ENCODE measurements around the gene EBI3. TPM values are rescaled to one million over a fixed set of nuclear protein-coding genes. Genes with fewer than 3 reads are reported as not detected.
"Not testable (repeated sequence)": the region's sequence is repeated elsewhere in the genome, so short reads cannot be mapped to it uniquely, and the experiment has no call there.

Gene EBI3
- polyA plus RNA-seq, 5 donors, result 0.40 to 1.3 (median 0.87) TPM

DNA sequence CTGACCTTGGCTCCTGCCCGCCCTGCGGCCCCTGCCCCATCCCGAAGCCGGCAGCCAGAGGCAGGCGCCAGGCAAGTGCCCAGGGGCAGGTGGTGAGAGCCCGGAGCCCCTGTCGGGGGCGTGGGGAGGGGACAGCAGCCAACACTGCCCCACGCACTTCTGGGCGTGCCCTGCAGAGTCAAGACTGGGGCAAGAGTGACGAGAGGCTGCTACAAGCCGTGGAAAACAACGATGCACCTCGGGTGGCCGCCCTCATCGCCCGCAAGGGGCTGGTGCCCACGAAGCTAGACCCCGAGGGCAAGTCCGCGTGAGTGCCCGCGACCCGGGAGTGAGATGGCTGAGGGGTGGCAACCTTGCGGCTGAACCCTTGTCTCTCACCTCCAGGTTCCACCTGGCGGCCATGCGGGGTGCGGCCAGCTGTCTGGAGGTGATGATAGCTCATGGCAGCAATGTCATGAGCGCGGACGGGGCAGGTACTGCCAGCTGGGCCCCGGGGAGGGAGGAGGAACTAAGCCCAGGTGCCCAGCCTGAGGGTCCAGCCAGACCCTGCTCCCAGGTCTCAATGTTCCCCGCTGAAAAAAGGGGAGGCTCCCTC, 29.5 kb upstream of the EBI3 start:
- no peak for DNase-seq

DNA sequence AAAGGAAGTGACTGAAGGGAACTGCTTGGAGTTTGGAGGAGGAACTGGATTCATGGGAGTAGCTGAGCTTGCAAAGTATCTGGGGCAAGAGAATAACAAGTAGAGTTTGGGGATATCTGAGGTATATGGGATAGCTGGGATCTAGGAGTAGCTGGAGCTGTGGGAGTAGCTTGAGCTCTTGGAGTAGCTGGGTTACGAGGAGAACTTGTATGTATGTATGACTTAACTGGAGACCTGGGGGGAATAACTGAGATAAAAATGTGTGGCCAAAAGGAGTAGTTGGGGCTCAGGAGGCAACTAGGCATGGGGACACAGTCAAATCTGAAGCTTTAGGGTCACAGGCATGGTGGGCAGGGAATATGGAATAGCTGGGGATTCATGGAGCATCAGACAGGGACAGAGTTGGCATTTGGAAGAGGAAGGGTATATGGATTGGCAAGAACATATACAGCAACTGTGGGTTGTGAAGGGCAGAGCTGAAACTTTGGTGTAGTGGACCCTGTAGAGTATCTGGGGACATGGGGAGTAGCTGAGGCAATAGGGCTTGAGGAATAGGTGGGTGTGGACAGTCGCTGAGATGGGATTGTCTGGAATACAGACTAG, 28.3 kb upstream of the EBI3 start:
- no peak for DNase-seq

DNA sequence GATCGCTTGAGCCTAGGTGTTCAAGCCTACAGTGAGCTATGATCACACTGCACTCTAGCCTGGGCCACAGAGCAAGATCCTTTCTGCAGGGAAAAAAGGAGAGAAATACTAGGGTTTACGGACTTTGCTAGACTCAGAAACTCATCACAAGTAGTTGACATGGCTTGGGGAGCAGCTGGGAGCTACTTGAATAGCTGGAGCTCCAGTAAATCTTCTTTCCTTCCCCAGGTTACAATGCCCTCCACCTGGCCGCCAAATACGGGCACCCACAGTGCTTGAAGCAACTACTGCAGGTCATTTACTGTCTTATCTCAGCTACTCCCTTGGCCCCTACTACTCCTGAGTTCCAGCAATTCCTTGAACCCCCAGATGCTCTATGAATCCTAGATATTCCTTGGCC, 27.5 kb upstream of the EBI3 start:
- DNase-seq, result no peak

DNA sequence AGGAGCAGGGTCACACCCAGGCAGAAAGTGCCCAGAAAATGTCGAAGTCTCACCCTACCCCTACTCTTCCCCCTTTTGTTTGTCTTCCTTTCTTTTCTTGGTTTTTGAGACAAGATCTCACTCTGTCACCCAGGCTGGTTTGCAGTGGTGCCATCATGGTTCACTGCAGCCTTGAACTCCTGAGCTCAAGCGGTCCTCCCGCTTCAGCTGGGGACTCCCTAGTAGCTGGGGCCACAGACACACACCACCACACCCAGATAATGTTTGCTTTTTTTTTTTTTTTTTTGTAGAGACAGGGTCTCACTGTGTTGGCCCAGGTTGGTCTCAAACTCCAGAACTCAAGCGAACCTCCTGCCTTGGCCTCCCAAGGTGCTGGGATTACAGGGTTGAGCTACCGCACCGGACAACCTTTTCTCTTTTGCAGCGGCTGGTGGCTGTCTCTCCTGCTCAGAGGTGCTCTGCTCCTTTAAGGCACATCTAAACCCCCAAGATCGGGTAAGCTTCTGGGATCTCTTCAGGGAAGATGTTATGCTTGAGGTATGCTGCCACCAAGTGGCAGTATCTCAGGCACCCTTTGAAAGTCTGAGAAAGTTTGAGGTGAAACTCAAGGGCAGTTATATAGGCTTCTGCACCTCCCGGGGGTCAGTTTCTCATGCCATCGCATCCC, 22.4 kb upstream of the EBI3 start:
- DNase-seq, result no peak

DNA sequence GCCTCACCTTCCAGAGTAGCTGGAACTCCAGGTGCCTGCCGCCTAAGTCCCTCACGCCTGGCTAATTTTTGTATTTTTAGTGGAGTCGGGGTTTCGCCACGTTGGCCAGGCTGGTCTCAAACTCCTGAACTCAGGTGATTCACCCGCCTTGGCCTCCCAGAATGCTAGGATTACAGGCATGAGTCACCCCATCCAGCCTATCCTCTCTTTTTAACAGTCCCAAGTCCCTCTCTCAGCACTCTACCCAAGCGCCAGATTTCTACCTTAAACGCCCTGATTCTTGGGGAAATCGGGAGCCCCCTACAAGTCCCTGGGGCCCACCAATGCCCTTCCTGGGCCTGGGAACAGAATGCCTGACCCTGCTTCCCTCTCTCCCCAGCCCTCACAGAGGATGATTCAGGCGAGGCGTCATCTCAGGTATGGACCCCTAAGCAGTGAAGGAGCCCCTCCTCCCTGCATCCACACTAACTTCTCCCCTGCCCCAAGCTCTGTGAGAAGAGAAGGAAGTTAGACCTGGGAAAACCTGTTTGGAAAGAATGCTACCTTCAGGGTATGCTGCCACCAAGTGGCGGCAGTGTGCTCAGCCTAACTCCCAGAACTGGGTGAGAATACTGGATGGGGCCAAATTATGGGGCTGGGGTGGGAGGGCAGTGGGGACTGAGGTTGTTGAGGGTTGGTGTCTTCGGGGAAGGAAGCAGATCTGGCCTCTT, 20.8 kb upstream of the EBI3 start:
- no peak for DNase-seq

DNA sequence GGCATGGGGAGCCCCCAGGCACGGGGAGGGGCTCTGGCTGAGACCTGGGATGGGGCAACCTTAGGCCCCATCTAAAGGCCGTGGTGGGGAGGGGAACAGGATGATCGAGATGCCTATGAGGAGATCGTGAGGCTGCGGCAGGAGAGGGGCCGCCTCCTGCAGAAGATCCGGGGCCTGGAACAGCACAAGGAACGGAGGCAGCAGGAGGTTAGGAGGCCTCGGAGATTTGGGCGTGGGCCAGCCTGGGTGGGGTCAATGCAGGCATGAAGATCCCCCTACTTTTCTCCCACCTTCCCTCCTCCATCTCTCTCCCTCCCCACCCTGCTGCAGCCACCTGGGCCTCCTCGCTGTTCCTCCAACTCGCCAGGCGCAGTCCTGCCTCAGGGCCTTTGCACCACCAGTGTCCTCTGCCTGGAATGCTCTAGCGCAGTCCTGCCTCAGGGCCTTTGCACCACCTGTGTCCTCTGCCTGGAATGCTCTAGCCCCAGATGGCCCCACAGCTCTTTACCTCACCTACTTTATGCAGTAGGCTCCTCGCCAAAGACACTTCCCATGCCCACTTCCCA, 19.1 kb upstream of the EBI3 start:
- no peak for DNase-seq

DNA sequence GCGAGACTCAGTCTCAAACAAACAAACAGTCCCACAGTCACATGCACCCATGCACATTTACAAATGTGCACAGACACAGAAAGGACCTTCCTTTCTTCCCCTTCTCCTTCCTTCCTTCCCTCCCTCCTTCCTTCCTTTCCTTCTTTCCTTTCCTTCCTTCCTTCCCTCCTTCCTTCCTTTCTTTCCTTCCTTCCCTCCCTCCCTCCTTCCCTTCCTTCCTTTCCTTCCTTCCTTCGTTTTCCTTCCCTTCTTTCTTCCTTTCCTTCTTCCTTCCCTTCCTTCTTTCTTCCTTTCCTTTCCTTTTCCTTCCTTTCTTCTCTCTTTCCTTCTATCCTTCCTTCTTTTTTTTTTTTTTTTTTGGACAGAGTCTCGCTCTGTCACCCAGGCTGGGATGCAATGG, 16.2 kb upstream of the EBI3 start:
- no peak for DNase-seq

DNA sequence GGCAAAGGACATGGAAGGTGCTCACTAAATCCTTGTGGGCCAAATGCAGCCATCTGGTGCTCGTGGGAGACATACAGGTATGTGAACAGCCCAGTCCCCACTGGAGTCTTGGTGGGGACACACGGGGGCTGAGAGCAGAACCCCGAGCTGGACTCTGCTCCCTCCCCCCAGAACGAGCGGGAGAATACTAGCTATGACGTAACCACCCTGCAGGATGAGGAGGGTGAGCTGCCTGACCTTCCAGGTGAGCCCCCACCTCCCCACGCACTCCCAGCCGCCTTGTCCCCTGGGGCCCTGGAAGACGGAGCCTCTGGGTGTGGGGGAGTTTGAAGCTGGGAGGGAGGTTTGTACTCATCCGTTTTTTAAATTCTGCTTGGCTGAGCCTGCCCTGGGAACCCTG, 13.5 kb upstream of the EBI3 start:
- DNase-seq, result no peak

DNA sequence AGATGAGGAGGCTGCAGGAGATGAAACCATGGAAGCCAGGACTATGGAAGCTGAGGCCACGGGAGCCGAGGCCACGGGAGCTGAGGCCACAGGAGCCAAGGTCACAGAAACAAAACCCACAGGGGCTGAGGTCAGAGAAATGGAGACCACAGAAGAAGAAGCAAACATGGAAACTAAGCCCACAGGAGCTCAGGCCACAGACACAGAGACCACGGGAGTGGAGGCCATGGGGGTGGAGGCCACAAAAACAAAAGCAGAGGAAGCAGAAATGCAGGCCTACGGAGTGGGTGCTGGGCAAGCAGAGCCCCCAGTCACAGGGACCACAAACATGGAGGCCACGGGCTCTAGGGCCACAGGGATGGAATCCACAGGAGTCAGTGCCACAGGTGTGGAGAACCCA, 12.5 kb upstream of the EBI3 start:
- no peak for DNase-seq

DNA sequence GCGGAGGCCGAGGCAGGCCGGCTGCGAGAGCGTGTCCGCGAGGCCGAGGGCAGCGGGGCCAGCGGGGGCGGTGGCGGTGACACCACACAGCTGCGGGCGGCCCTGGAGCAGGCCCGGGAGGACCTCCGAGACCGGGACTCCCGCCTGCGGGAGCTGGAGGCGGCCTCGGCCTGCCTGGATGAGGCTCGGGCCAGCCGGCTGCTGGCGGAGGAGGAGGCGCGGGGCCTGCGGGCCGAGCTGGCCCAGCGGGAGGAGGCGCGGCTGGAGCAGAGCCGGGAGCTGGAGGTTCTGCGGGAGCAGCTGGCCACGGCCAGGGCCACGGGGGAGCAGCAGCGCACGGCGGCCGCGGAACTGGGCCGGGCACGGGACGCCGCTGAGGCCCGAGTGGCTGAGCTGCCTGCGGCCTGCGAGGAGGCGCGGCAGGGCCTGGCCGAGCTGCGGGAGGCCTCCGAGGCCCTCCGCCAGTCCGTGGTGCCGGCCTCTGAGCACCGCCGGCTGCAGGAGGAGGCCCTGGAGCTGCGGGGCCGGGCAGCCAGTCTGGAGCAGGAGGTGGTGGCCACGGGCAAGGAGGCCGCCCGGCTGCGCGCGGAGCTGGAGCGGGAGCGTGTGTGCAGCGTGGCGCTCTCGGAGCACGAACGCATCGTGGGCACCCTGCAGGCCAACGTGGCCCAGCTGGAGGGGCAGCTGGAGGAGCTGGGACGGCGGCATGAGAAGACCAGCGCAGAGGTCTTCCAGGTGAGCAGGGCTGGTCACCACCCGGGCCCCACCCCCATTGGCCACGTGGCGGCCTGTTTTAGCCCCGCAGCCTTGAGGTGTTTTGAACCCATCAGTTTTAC, 11.7 kb upstream of the EBI3 start:
- DNase-seq, result no peak

DNA sequence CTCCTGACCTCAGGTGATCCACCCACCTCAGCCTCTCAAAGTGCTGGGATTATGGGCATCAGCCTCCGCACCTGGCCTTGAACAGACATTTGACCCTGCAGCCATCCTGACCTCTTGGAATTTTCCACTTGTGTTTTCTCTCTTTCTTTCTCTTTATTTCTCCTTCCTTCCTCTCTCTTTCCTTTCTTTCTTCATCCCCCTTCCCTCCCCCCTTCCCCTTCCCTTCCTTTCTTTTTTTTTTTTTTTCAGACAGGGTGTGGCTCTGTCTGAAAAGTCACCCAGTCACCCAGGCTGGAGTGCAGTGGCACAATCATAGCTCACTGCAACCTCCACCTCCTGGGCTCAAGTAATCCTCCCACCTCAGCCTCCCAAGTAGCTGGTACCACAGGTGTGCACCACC, 10.8 kb upstream of the EBI3 start:
- DNase-seq, result not testable (repeated sequence)

DNA sequence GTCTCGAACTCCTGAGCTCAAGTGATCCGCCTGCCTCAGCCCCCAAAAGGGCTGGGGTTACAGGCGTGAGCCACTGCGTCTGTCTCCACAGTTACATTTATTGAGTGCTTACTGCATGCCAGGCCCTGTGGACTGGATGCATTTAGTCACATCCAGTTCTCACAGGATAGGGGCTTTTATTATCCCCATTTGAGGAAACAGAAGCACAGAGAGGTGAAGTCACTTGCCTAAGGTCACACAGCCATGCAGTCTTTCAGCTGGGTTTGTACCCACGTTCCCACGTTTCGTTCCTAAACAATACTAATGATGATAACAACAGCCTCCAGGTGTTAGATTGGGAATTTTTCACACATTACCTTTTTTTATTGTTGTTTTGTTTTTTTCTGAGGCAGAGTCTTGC, 9.1 kb upstream of the EBI3 start:
- no peak for DNase-seq

DNA sequence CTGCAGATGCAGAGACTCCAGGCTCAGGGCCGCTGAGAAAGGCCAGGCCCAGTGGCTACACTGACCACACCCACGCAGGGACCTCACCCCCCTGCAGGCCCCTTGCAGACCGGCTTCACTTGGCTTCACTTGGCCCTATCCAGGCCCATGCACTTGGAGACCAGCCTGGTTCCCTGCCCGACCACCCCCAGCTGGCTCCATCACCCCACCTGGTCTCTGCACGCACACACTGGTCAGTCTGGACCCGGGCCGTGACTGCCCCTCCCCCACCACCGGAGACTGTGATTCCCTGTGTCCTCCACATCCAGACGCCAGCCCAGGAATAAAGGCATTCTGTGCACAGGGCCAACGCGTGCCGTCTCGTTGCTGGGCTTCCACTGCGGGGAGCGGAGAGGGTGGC, 4.9 kb upstream of the EBI3 start:
- no peak for DNase-seq

DNA sequence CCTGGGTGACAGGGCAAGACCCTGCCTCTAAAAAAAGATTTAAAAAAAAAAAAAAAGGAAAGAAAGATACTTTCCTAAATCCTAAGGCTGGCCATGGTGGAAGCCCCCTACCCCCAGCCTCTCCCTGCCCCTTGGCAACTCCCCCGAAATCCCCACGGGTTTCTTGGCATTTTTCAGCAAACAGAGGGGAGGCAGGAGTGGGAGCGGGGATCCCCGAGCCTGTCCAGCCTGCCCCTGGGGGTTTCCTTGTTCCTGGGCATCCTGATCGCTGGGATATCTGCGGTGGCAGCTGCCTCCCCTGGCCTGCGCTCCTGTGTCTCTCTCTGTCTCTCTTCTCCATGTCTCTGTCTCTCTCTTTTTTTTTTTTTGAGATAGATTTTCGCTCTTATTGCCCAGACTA, 3.4 kb upstream of the EBI3 start:
- DNase-seq, result no peak

DNA sequence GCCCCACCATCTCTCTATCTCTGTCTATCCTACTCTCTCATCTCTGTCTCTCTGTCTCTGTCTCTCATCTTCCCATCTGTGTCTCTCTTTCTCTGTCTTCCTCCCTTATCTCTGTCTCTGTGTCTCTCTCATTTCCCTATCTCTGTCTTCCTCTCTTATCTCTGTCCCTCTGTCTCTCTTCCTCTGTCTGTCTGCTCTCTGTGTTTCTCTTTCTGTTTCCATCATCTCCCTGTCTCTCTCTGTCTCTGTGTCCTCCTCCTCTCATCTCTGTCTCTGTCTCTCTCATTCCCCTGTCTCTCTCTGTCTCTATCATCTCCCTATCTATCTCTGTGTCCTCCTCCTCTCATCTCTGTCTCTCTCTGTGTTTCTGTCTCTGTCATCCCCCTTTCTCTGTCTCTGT, 1.6 kb upstream of the EBI3 start:
- DNase-seq, result no peak

DNA sequence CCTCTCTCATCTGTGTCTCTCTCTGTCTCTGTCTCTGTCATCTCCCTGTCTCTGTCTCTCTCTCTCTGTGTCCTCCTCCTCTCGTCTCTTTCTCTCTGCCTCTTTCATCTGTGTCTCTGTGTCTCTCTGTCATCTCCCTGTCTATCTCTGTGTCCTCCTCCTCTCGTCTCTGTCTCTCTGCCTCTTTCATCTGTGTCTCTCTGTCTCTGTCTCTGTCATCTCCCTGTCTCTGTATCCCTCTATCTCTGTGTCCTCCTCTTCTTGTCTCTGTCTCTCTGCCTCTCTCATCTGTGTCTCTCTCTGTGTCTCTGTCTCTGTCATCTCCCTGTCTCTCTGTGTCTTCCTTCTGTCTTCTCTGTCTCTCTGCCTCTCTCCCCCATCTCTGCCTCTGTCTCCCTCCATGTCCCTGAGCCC, 551 bp upstream of the EBI3 start:
- no peak for DNase-seq

DNA sequence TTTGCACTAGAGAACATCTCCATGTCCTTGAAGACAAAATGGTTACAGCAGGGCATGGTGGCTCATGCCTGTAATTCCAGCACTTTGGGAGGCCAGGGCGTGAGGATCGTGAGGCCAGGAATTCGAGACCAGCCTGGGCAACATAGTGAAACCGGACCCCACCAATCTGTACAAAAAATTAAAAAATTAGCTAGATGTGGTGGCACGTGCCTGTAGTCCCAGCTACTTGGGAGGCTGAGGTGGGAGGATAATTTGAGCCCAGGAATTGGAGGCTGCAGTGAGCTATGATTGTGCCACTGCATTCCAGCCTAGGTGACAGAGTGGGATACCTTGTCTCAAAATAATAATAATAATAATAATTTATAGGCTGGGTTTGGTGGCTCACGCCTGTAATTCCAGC, 914 bp downstream of the EBI3 start:
- DNase-seq, result not testable (repeated sequence)

DNA sequence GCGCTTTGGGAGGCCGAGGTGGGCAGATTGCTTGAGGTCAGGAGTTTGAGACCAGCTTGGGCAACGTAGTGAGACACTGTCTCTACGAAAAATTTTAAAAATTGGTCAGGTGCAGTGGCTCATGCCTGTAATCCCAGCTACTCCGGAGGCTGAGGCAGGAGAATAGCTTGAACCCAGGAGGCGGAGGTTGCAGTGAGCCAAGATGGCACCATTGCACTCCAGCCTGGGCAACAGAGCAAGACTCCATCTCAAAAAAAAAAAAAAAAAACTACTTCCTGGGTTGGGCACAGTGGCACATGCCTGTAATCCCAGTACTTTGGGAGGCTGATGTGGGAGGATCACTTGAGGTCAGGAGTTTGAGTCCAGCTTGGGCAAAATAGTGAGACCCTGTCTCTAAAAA, 2.2 kb downstream of the EBI3 start:
- DNase-seq, result not testable (repeated sequence)

DNA sequence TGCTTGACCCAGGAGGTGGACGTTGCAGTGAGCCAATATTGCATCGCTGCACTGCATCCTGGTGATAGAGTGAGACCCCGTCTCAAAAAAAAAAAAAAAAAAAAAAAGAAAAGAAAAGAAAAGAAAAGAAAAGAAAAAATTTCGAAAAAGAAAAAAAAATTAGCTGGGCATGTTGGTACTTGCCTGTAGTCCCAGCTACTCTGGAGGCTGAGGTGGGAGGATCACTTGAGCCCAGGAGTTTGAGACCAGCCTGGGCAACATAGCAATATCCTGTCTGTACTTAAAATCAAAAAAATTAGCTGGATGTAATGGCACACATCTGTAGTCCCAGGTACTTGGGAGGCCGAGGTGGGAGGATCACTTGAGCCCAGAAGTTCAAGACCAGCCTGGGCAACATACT, 2.8 kb downstream of the EBI3 start:
- DNase-seq, result not testable (repeated sequence)

DNA sequence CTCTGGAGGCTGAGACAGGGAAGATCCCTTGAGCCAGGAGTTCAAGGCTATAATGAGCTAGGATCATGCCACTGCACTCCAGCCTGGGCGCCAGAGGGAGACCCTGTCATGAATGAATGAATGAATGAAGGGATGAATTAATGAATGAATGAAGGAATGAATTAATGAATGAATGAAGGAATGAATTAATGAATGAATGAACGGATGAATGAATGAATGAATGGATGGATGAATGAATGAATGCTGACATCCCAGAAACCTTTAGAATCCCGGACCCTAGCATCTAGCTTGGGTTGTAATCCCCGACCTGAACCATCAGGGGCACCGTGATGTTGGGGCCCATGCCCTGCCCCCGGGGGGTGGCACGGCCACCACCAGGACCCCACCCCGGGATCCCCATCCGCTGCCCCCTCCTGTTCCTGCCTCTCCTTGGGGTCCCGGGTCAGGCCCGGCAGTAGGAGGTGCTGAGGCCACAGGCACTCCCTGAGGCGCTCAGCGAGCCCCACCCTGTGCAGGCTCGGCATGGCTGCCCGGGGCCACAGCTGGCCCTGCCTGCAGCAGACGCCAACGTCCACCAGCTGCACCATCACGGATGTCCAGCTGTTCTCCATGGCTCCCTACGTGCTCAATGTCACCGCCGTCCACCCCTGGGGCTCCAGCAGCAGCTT, 3.4 kb downstream of the EBI3 start:
- DNase-seq, result no peak

DNA sequence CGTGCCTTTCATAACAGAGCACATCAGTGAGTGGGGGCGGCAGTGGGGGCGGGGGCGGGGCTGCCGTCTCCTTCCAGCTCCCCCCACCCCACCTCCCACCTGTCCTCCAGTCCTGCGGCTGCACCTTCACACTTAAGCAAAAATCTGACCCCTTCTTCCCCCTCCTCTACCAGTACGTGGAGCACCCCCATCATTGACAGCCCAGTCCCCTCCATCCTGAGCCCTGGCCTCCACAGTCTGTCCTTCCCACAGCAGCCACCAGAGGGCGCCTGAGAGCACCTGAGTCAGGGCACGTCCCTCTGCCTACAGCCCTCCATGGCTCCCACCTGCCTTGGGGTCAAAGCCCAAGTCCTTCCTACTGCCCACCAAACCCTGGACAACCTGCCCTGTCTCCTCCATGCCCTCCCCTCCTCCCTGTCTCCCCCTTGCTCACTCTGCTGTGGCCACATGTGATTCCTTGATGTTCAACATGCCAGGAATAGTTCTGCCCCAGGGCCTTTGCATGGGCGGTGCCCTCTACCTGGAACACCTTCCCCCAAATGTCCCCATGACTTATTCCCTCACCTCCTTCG, 4.0 kb downstream of the EBI3 start:
- DNase-seq, result no peak

Data from right lung (tissue), 5 donors.